ENCODE results near the gene SELENOP.

The SELENOP gene

DNA sequence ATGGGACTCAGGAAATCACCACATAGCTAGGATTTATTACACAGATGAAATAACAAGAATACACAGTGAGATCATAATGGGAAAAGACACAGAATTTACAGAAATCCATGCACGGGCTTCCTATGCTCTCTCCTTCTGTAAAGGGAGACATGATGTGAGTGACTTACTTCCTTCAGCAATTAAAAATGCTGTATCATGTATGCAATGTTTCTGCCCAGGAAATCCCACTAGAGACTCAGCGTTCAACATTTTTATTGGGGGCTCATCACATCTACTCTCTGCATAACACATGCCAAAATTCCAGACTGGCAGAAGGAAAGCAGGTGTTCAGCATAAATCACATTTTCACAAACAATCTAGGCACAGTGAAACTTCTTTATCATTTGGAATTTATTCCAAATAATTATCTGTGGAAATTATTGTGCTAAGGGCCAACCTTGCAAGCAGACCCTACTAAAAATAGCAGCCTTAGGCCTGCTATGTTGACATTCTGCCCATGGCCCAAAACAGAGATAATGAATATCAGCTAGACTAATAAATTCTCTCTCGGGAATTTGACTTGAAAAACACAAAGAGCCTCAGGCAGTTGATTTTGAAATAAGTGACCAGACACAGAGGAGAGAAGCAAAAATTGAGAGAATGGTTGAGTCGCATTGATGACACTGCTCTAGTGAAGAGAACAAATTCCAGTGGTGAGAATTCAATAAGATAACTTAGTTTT is 31.4 kb upstream of the SELENOP start:
- H3K4me1 ChIP-seq (ENCODE audit: control insufficient read depth, insufficient read depth, low read length): peaks cover 28% of the 10 kb centered on the region
- no peaks in the 10 kb centered on the region for H3K27me3 ChIP-seq (ENCODE audit: control insufficient read depth, insufficient read depth, low read length)
- H3K4me2 ChIP-seq (ENCODE audit: low read length): no peak overlapping the region
- H3K4me3 ChIP-seq (ENCODE audit: low read length): no peak overlapping the region
- H3K9me3 ChIP-seq (replicated peaks; ENCODE audit: low read length): no peaks in the 10 kb centered on the region
- H3K36me3 ChIP-seq (ENCODE audit: insufficient read depth, low read length): no peaks in the 10 kb centered on the region
- H3K9ac ChIP-seq (ENCODE audit: low read depth, low read length): no peak overlapping the region

- peaks cover 28% of the 10 kb centered on the region for H3K4me1 ChIP-seq (ENCODE audit: control insufficient read depth, insufficient read depth, low read length)
- H3K36me3 ChIP-seq (ENCODE audit: insufficient read depth, low read length): no peaks in the 10 kb centered on the region
- no peaks in the 10 kb centered on the region for H3K27me3 ChIP-seq (ENCODE audit: control insufficient read depth, insufficient read depth, low read length)
- H3K9me3 ChIP-seq (replicated peaks; ENCODE audit: low read length): no peaks in the 10 kb centered on the region
- H3K4me2 ChIP-seq (ENCODE audit: low read length): no peak overlapping the region
- H3K4me3 ChIP-seq (ENCODE audit: low read length): no peak overlapping the region
- H3K9ac ChIP-seq (ENCODE audit: low read depth, low read length): no peak overlapping the region
Measured at GRCh38 chr5:42840842-42841567, 29.3 kb upstream of the SELENOP start.

DNA sequence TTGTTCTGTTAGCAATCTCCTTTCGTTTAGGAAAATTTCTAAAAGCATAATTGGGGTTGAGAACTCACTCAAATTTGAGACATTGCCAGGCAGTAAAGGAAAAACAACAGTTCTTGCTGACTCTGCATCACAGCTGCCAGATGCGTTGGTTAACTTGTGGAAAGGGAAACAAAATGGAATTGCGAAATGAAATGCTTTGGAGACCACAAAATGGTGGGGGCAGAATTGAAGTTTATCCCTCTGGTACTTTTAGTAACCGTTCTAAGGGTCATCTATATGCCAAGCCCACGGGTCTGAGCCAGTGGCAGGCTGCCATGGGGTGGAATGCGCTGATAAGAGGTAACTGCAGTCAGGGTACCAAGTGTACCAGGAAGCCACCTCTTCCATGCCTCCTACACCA is 28.6 kb upstream of the SELENOP start:
- Histone ChIP-seq H3K9ac (ENCODE audit: low read depth, low read length) (no peak overlapping the region), H3K4me3 (ENCODE audit: low read length) (no peak overlapping the region), H3K9me3 (replicated peaks; ENCODE audit: low read length) (no peaks in the 10 kb centered on the region), H3K4me1 (ENCODE audit: control insufficient read depth, insufficient read depth, low read length) (peaks cover 28% of the 10 kb centered on the region), H3K36me3 (ENCODE audit: insufficient read depth, low read length) (no peaks in the 10 kb centered on the region), H3K27me3 (ENCODE audit: control insufficient read depth, insufficient read depth, low read length) (no peaks in the 10 kb centered on the region), H3K4me2 (ENCODE audit: low read length) (peak overlapping the region; percentile 52)

GRCh38 chr5:42839196-42839595 is 27.5 kb upstream of the SELENOP start:
- H3K27me3 ChIP-seq (ENCODE audit: control insufficient read depth, insufficient read depth, low read length): no peaks in the 10 kb centered on the region
- H3K4me3 ChIP-seq (ENCODE audit: low read length): no peak overlapping the region
- peaks cover 28% of the 10 kb centered on the region for H3K4me1 ChIP-seq (ENCODE audit: control insufficient read depth, insufficient read depth, low read length)
- no peak overlapping the region for H3K9ac ChIP-seq (ENCODE audit: low read depth, low read length)
- H3K36me3 ChIP-seq (ENCODE audit: insufficient read depth, low read length): no peaks in the 10 kb centered on the region
- no peaks in the 10 kb centered on the region for H3K9me3 ChIP-seq (replicated peaks; ENCODE audit: low read length)
- no peak overlapping the region for H3K4me2 ChIP-seq (ENCODE audit: low read length)

- H3K36me3 ChIP-seq (ENCODE audit: insufficient read depth, low read length): no peaks in the 10 kb centered on the region
- no peaks in the 10 kb centered on the region for H3K9me3 ChIP-seq (replicated peaks; ENCODE audit: low read length)
- no peak overlapping the region for H3K4me3 ChIP-seq (ENCODE audit: low read length)
- H3K4me1 ChIP-seq (ENCODE audit: control insufficient read depth, insufficient read depth, low read length): peaks cover 16% of the 10 kb centered on the region
- H3K9ac ChIP-seq (ENCODE audit: low read depth, low read length): no peak overlapping the region
- no peaks in the 10 kb centered on the region for H3K27me3 ChIP-seq (ENCODE audit: control insufficient read depth, insufficient read depth, low read length)
- H3K4me2 ChIP-seq (ENCODE audit: low read length): no peak overlapping the region
Measured at GRCh38 chr5:42837601-42838000, 25.9 kb upstream of the SELENOP start.

GRCh38 chr5:42836070-42836769 is 24.5 kb upstream of the SELENOP start:
- H3K9ac ChIP-seq (ENCODE audit: low read depth, low read length): no peak overlapping the region
- no peak overlapping the region for H3K4me2 ChIP-seq (ENCODE audit: low read length)
- no peaks in the 10 kb centered on the region for H3K9me3 ChIP-seq (replicated peaks; ENCODE audit: low read length)
- H3K36me3 ChIP-seq (ENCODE audit: insufficient read depth, low read length): no peaks in the 10 kb centered on the region
- peaks cover 15% of the 10 kb centered on the region for H3K4me1 ChIP-seq (ENCODE audit: control insufficient read depth, insufficient read depth, low read length)
- H3K27me3 ChIP-seq (ENCODE audit: control insufficient read depth, insufficient read depth, low read length): no peaks in the 10 kb centered on the region
- H3K4me3 ChIP-seq (ENCODE audit: low read length): no peak overlapping the region

DNA sequence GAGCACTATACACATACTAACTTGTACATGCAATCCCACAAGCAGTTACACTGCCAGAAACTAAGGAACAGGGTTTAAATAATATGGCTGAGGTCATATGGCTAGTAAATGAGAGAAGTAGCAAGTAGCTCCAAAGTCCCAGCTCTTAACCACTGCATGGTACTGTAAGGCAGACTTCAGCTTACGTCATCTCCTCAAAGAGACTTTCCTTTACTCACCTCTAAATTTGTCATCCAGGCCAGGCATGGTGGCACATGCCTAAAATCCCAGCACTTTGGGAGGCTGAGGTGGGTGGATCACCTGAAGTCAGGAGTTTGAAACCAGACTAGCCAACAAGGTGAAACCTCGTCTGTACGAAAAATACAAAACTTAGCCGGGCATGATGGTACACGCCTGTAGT is 20.4 kb upstream of the SELENOP start:
- H3K36me3 ChIP-seq (ENCODE audit: insufficient read depth, low read length): no peaks in the 10 kb centered on the region
- no peaks in the 10 kb centered on the region for H3K9me3 ChIP-seq (replicated peaks; ENCODE audit: low read length)
- no peaks in the 10 kb centered on the region for H3K27me3 ChIP-seq (ENCODE audit: control insufficient read depth, insufficient read depth, low read length)
- H3K4me3 ChIP-seq (ENCODE audit: low read length): no peak overlapping the region
- H3K4me1 ChIP-seq (ENCODE audit: control insufficient read depth, insufficient read depth, low read length): no peaks in the 10 kb centered on the region
- H3K9ac ChIP-seq (ENCODE audit: low read depth, low read length): no peak overlapping the region
- H3K4me2 ChIP-seq (ENCODE audit: low read length): no peak overlapping the region

DNA sequence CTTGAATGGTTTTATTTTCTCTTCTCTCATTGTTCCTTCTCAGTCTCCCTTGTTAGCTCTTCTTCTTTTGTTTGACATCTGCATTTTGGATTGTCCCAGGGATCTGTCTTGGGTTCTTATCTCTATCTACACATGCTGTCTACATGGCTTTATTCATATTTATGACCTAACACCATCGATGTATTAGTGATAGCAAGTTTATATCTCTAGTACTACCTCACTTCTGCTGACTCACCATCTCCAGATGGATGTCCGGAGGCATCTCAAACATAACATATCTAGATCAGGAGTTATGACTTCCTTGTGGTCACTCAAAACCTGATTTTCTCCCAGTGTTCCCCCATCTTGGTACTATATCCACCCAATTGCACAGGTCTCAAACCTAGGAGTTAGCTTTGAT is 19.2 kb upstream of the SELENOP start:
- no peak overlapping the region for H3K9ac ChIP-seq (ENCODE audit: low read depth, low read length)

GRCh38 chr5:42828671-42829070 is 17.0 kb upstream of the SELENOP start:
- H3K9ac ChIP-seq (ENCODE audit: low read depth, low read length): no peak overlapping the region
- no peak overlapping the region for H3K4me3 ChIP-seq (ENCODE audit: low read length)
- no peaks in the 10 kb centered on the region for H3K4me1 ChIP-seq (ENCODE audit: control insufficient read depth, insufficient read depth, low read length)
- H3K36me3 ChIP-seq (ENCODE audit: insufficient read depth, low read length): no peaks in the 10 kb centered on the region
- no peaks in the 10 kb centered on the region for H3K9me3 ChIP-seq (replicated peaks; ENCODE audit: low read length)
- H3K27me3 ChIP-seq (ENCODE audit: control insufficient read depth, insufficient read depth, low read length): no peaks in the 10 kb centered on the region
- no peak overlapping the region for H3K4me2 ChIP-seq (ENCODE audit: low read length)

More for the DNA sequence above, 19.2 kb upstream of the SELENOP start:
- H3K4me3 ChIP-seq (ENCODE audit: low read length): no peak overlapping the region
- H3K36me3 ChIP-seq (ENCODE audit: insufficient read depth, low read length): no peaks in the 10 kb centered on the region
- no peaks in the 10 kb centered on the region for H3K9me3 ChIP-seq (replicated peaks; ENCODE audit: low read length)
- H3K4me2 ChIP-seq (ENCODE audit: low read length): no peak overlapping the region
- H3K4me1 ChIP-seq (ENCODE audit: control insufficient read depth, insufficient read depth, low read length): no peaks in the 10 kb centered on the region
- no peaks in the 10 kb centered on the region for H3K27me3 ChIP-seq (ENCODE audit: control insufficient read depth, insufficient read depth, low read length)

- Histone ChIP-seq H3K27me3 (ENCODE audit: control insufficient read depth, insufficient read depth, low read length) (no peaks in the 10 kb centered on the region), H3K4me3 (ENCODE audit: low read length) (no peak overlapping the region), H3K9ac (ENCODE audit: low read depth, low read length) (no peak overlapping the region), H3K36me3 (ENCODE audit: insufficient read depth, low read length) (no peaks in the 10 kb centered on the region), H3K9me3 (replicated peaks; ENCODE audit: low read length) (no peaks in the 10 kb centered on the region), H3K4me1 (ENCODE audit: control insufficient read depth, insufficient read depth, low read length) (no peaks in the 10 kb centered on the region), H3K4me2 (ENCODE audit: low read length) (no peak overlapping the region)
Measured at GRCh38 chr5:42826757-42827515, 15.2 kb upstream of the SELENOP start.

All from skeletal muscle satellite cell (primary cell).